GM21737 (cell line): ENCODE measurements around the gene FOXRED2.
"Not testable (repeated sequence)": the region's sequence is repeated elsewhere in the genome, so short reads cannot be mapped to it uniquely, and the experiment has no call there.

Experiments used
- ATAC-seq: cut with Tn5 transposase; IDR thresholded peaks from one replicate; pipeline ENCODE4 v1.9.1; 2021; ENCODE audit warnings: mild to moderate bottlenecking, moderate library complexity; ENCODE audit not compliant: unreplicated experiment

The FOXRED2 gene

GRCh38 chr22:36470994-36471331 is 35.9 kb downstream of the FOXRED2 start:
- ATAC-seq, result no peak

- ATAC-seq, result no peak
These were observed 36.5 kb downstream of the FOXRED2 start for GRCh38 chr22:36470162-36470993.

- no peak for ATAC-seq
These were observed 37.6 kb downstream of the FOXRED2 start for GRCh38 chr22:36469094-36469710.

GRCh38 chr22:36467946-36468345 is 38.9 kb downstream of the FOXRED2 start:
- ATAC-seq, result no peak

- ATAC-seq, result no peak
These were observed 39.6 kb downstream of the FOXRED2 start for GRCh38 chr22:36467042-36467810.

GRCh38 chr22:36466258-36466657 is 40.6 kb downstream of the FOXRED2 start:
- no peak for ATAC-seq

GRCh38 chr22:36465232-36466021 is 41.4 kb downstream of the FOXRED2 start:
- ATAC-seq, result no peak

- no peak for ATAC-seq
These were observed 42.1 kb downstream of the FOXRED2 start for GRCh38 chr22:36464715-36465231.

GRCh38 chr22:36463783-36464184 is 43.1 kb downstream of the FOXRED2 start:
- no peak for ATAC-seq

GRCh38 chr22:36461665-36462649 is 44.9 kb downstream of the FOXRED2 start:
- no peak for ATAC-seq

- no peak for ATAC-seq
These were observed 46.6 kb downstream of the FOXRED2 start for GRCh38 chr22:36460202-36460601.

- no peak for ATAC-seq
These were observed 49.0 kb downstream of the FOXRED2 start for GRCh38 chr22:36457688-36458450.

- no peak for ATAC-seq
These were observed 50.4 kb downstream of the FOXRED2 start for GRCh38 chr22:36456464-36456845.

- no peak for ATAC-seq
These were observed 51.0 kb downstream of the FOXRED2 start for GRCh38 chr22:36455571-36456463.

- ATAC-seq, result peak; percentile 41
These were observed 51.8 kb downstream of the FOXRED2 start for GRCh38 chr22:36454916-36455570.

- ATAC-seq, result no peak
These were observed 52.9 kb downstream of the FOXRED2 start for GRCh38 chr22:36453855-36454378.

- ATAC-seq, result not testable (repeated sequence)
These were observed 53.7 kb downstream of the FOXRED2 start for GRCh38 chr22:36452978-36453607.
